Neuronal stem cell (in vitro differentiated cells): ENCODE measurements around the gene ACTN4.

Experiments used
- DNase-seq: peaks from one replicate; pipeline ENCODE4 v3.0.0-alpha.2; 2013; ENCODE audit warnings: low spot score
- H2AFZ ChIP-seq: one replicate; pipeline ENCODE4 v1.6.1; 2013; ENCODE audit warnings: mild to moderate bottlenecking, low read length, inconsistent platforms
- H2AK5ac ChIP-seq: 2 replicates; pipeline ENCODE4 v1.6.1; 2013; ENCODE audit warnings: low read depth, mild to moderate bottlenecking, inconsistent platforms, low read length, moderate library complexity, mixed read lengths
- H2BK120ac ChIP-seq: 2 replicates; pipeline ENCODE4 v1.6.1; 2013; ENCODE audit warnings: low read depth, mild to moderate bottlenecking, inconsistent platforms, low read length, moderate library complexity, mixed read lengths
- H2BK12ac ChIP-seq: one replicate; pipeline ENCODE4 v1.6.1; 2013; ENCODE audit warnings: low read length, inconsistent platforms
- H2BK15ac ChIP-seq: 2 replicates; pipeline ENCODE4 v1.6.1; 2013; ENCODE audit warnings: mild to moderate bottlenecking, low read length, inconsistent platforms, mixed read lengths
- H2BK5ac ChIP-seq: one replicate; pipeline ENCODE4 v1.6.1; 2013; ENCODE audit warnings: inconsistent platforms, mild to moderate bottlenecking, low read length, moderate library complexity
- H3K14ac ChIP-seq: one replicate; pipeline ENCODE4 v1.6.1; 2013; ENCODE audit warnings: low read length, inconsistent platforms
- H3K18ac ChIP-seq: 2 replicates; pipeline ENCODE4 v1.6.1; 2013; ENCODE audit warnings: low read length, inconsistent platforms
- H3K23ac ChIP-seq: 2 replicates; pipeline ENCODE4 v1.6.1; 2013; ENCODE audit warnings: low read depth, mild to moderate bottlenecking, mixed read lengths, low read length, inconsistent platforms; ENCODE audit not compliant: poor library complexity
- H3K27ac ChIP-seq: replicated peaks from 3 replicates; pipeline ENCODE4 v1.5.1; 2013; ENCODE audit warnings: low read length, inconsistent platforms
- H3K27me3 ChIP-seq, 3 experiments: 2 replicates each; pipeline ENCODE4 v1.6.1; 2013; ENCODE audit warnings: low read length in 3 of 3, mild to moderate bottlenecking in 2 of 3, inconsistent platforms in 1 of 3, low read depth in 1 of 3, mixed read lengths in 1 of 3, moderate library complexity in 1 of 3; ENCODE audit not compliant: control insufficient read depth in 3 of 3, insufficient read depth in 3 of 3
- H3K36me3 ChIP-seq, 2 donors: replicated peaks in 1 of 2; 2 replicates each; pipeline ENCODE4 v1.6.1; 2013; ENCODE audit warnings: low read length in 2 of 2; ENCODE audit not compliant: control insufficient read depth in 2 of 2, insufficient read depth in 2 of 2
- H3K4ac ChIP-seq: 2 replicates; pipeline ENCODE4 v1.6.1; 2013; ENCODE audit warnings: inconsistent platforms, mild to moderate bottlenecking, low read length, moderate library complexity
- H3K4me1 ChIP-seq, 2 donors: 1 replicate in 1 of 2; 2 replicates in 1 of 2; pipeline ENCODE4 v1.6.1; 2013; ENCODE audit warnings: low read length in 2 of 2, low read depth in 1 of 2; ENCODE audit not compliant: control insufficient read depth in 2 of 2, insufficient read depth in 1 of 2
- H3K4me2 ChIP-seq: one replicate; pipeline ENCODE4 v1.6.1; 2013; ENCODE audit warnings: mild to moderate bottlenecking, low read length, inconsistent platforms; ENCODE audit not compliant: insufficient read depth, poor library complexity, severe bottlenecking
- H3K4me3 ChIP-seq, 2 donors: 2 replicates each; pipeline ENCODE4 v1.5.1; 2013; ENCODE audit warnings: low read length in 2 of 2, mild to moderate bottlenecking in 2 of 2, inconsistent platforms in 1 of 2, moderate library complexity in 1 of 2
- H3K79me1 ChIP-seq: one replicate; pipeline ENCODE4 v1.6.1; 2013; ENCODE audit warnings: low read depth, mild to moderate bottlenecking, inconsistent platforms, low read length, moderate library complexity
- H3K9ac ChIP-seq: one replicate; pipeline ENCODE4 v1.6.1; 2013; ENCODE audit warnings: mild to moderate bottlenecking, low read depth, low read length, inconsistent platforms; ENCODE audit not compliant: poor library complexity
- H3K9me3 ChIP-seq, 2 donors: replicated peaks in 1 of 2; 2 replicates each; pipeline versions ENCODE3 to v1.6.1; 2013; ENCODE audit warnings: low read length in 2 of 2, mild to moderate bottlenecking in 2 of 2, inconsistent platforms in 1 of 2, low read depth in 1 of 2, mixed read lengths in 1 of 2, moderate library complexity in 1 of 2; ENCODE audit not compliant: control insufficient read depth in 2 of 2, insufficient read depth in 1 of 2
- H4K8ac ChIP-seq: one replicate; pipeline ENCODE4 v1.6.1; 2013; ENCODE audit warnings: low read depth, mild to moderate bottlenecking, inconsistent platforms, low read length, moderate library complexity
- H4K91ac ChIP-seq: one replicate; pipeline ENCODE4 v1.6.1; 2013; ENCODE audit warnings: low read length, low read depth, mild to moderate bottlenecking, inconsistent platforms; ENCODE audit not compliant: poor library complexity
- WGBS, 2 donors: extraction: QIAGEN DNeasy Blood & Tissue Kit; methylation state at CpG; one replicate each; pipeline ENCODE4 v1.1.7; 2013; ENCODE audit warnings: missing lambda C conversion rate in 2 of 2, mixed read lengths in 1 of 2; ENCODE audit not compliant: insufficient read length in 2 of 2, insufficient replicate concordance in 1 of 2; ENCODE audit errors: extremely low coverage in 2 of 2; 5-methylcytosine and 5-hydroxymethylcytosine counted together

Gene ACTN4

DNA sequence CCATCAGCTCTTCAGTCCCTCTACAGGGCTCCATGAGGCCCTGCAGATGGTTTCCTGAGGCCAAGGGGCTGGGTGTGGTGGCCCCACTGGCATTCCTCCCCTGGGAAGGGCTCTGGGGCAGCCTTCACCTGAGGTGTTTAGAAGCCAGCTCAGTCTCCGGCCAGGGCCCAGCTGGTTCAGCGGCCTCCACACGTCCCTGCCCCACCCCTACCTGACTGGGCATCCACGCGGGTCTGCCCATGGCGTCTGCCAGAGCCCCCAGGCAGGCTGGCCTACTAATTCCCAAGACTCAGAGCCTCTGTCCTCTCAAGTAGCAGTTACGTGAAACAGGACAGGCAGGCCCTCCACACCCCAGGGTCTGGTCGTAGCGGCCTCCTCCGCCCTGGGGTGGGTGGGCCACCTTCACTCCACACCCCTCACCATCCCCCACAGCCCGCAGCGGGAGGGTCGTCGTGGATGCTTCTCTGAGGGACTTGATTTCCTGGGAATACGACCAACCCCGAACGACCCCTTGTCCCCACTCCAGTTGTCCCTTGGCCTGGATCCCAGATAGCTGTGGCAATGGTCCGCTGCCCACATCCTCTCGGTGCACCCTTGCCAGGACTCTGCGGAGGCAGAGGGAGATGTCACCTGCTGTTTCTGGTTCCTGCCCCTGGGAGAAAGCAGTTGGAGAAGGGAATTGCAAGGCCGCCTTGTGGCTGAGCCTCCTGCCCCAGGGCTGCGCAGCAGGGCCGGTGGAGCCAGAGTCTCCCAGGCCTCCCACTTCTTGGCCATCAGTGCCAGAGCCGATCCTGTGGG is 72.5 kb downstream of the ACTN4 start:
- Histone ChIP-seq H2BK5ac (no peak overlapping the region), H3K4me3 (no peak overlapping the region), H3K4ac (no peak overlapping the region), H3K9ac (no peak overlapping the region), H3K4me2 (no peak overlapping the region), H3K79me1 (peaks cover 16% of the 10 kb centered on the region), H3K27me3 (no peaks in the 10 kb centered on the region), H3K18ac (peak overlapping the region; percentile 36), H4K8ac (no peak overlapping the region), H2BK15ac (no peak overlapping the region), H3K9me3 (peaks cover 0 to 2% of the 10 kb centered on the region in 2 donors), H2AK5ac (peak overlapping the region; percentile 37), H4K91ac (peak overlapping the region; percentile 59), H3K4me1 (peaks cover 7 to 24% of the 10 kb centered on the region in 2 donors), H2BK12ac (no peak overlapping the region), H2AFZ (no peak overlapping the region), H3K27ac (no peak overlapping the region), H2BK120ac (no peak overlapping the region), H3K36me3 (peaks cover 65 to 94% of the 10 kb centered on the region in 2 donors), H3K23ac (peak overlapping the region; percentile 67), H3K14ac (no peak overlapping the region)
- no peak for DNase-seq
- no CpG with 5 or more reads among the region's 24 CpGs for WGBS, 2 donors

DNA sequence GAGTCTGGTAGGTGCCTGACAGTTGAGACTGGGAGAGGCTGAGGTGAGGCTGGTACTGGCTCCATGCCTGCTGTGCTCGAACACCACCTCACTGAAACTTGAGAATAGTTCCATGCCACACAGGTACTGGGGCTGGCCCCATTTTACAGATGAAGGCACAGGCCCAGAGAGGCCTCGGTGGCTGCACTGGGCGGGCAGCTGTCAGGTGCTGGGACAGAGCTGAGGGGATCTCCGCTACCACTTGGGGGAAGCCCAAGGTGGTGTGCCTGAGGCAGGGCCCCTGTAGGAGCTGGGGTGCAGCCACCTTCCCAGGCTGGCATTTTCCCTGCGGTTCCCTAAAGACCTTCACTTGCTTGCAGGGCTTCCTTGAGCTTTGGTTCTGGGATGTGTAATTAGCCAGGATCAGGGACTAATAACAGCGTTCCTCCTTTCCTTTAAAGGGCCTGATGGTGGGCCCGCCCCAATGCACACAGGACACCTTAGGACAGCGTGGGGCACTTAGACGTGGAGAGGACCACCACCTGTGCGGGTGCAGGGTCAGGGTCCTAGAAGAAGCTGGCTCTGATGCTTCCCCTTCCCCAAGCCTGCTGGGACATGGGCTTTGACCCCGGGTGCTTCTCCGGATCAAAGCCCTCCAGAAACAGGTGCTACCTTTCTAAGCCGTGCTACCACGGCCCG is 73.2 kb downstream of the ACTN4 start:
- H3K4ac ChIP-seq: no peak overlapping the region
- no peaks in the 10 kb centered on the region for H3K27me3 ChIP-seq
- H2AFZ ChIP-seq: no peak overlapping the region
- no peak overlapping the region for H2BK5ac ChIP-seq
- no peak overlapping the region for H3K9ac ChIP-seq
- no peak overlapping the region for H3K14ac ChIP-seq
- peak overlapping the region; percentile 60 for H2BK12ac ChIP-seq
- no peak overlapping the region for H3K4me3 ChIP-seq
- H3K4me2 ChIP-seq: no peak overlapping the region
- peaks cover 0 to 2% of the 10 kb centered on the region in 2 donors for H3K9me3 ChIP-seq
- no peak overlapping the region for H4K8ac ChIP-seq
- peak overlapping the region; percentile 59 for H4K91ac ChIP-seq
- peaks cover 22% of the 10 kb centered on the region for H3K79me1 ChIP-seq
- H3K36me3 ChIP-seq: peaks cover 69 to 98% of the 10 kb centered on the region in 2 donors
- no CpG with 5 or more reads among the region's 15 CpGs for WGBS, 2 donors
- peaks cover 7 to 24% of the 10 kb centered on the region in 2 donors for H3K4me1 ChIP-seq
- peak overlapping the region; percentile 17 for H3K27ac ChIP-seq
- H2AK5ac ChIP-seq: peak overlapping the region; percentile 88
- peak overlapping the region; percentile 26 for H2BK15ac ChIP-seq
- H3K23ac ChIP-seq: peak overlapping the region; percentile 67
- DNase-seq: no peak
- peak overlapping the region; percentile 79 for H3K18ac ChIP-seq
- H2BK120ac ChIP-seq: no peak overlapping the region

DNA sequence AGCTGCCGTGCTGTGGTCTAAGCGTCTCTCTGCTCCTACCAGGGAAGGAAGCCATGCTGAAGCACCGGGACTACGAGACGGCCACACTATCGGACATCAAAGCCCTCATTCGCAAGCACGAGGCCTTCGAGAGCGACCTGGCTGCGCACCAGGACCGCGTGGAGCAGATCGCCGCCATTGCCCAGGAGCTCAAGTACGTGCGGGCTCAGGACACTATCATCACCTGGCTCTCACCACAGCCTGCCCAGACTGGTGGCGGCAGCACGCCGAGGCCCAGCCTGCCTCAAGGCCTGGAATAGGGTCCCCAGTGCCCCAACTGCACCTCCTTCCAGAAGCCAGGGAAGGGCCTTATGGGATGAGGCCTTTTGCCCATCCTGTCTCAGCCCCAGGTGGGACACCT is 74.0 kb downstream of the ACTN4 start:
- DNase-seq: no peak
- Histone ChIP-seq H2BK5ac (peak overlapping the region; percentile 92), H3K79me1 (peaks cover 22% of the 10 kb centered on the region), H2AFZ (no peak overlapping the region), H3K9ac (peak overlapping the region; percentile 73), H3K23ac (peak overlapping the region; percentile 87), H3K18ac (peak overlapping the region; percentile 82), H3K9me3 (no peaks in the 10 kb centered on the region), H2BK12ac (peak overlapping the region; percentile 65), H3K36me3 (peaks cover 69 to 100% of the 10 kb centered on the region in 2 donors), H3K14ac (peak overlapping the region; percentile 42), H3K4me3 (no peak overlapping the region), H3K27ac (peak overlapping the region; percentile 75), H3K4me2 (peak overlapping the region; percentile 32), H4K91ac (peak overlapping the region; percentile 95), H3K4me1 (peaks cover 7 to 24% of the 10 kb centered on the region in 2 donors), H2AK5ac (peak overlapping the region; percentile 90), H2BK120ac (peak overlapping the region; percentile 84), H4K8ac (peak overlapping the region; percentile 56), H3K27me3 (no peaks in the 10 kb centered on the region), H2BK15ac (peak overlapping the region; percentile 71), H3K4ac (peak overlapping the region; percentile 87)
- WGBS, 2 donors: no CpG with 5 or more reads among the region's 20 CpGs
